Erythroblast (primary cell): ENCODE measurements around the gene IL10RA.

ENCODE experiments used
- DNase-seq, 2 experiments: peaks; one replicate each; lab custom pipeline; 2025; lab: John Stamatoyannopoulos, UW
- GATA1 ChIP-seq: IDR thresholded peaks from 2 replicates; pipeline ENCODE4 v1.6.1; 2011; ENCODE audit warnings: low read depth, mild to moderate bottlenecking, control low read depth, low read length, moderate library complexity
- POLR2A ChIP-seq: IDR thresholded peaks from 2 replicates; pipeline ENCODE4 v1.6.1; 2011; ENCODE audit warnings: mild to moderate bottlenecking, low read length

The IL10RA gene

DNA sequence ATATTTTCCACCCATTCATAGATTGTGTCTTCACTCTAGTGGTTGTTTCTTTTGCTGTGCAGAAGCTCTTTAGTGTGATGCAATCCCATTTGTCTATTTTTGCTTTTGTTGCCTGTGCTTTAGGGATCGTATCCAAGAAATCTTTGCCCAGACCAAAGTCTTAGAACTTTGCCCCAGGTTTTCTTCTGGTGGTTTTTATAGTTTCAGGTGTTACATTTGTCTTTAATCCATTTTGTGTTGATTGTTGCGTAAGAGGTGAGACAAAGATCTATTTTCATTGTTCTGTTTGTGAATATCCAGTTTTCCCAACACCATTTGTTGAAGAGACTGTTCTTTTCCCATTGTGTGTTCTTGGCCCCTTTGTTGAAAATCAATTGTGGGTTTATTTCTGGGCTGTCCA lies 6.4 kb downstream of the IL10RA start:
- TF ChIP-seq POLR2A (no peak), GATA1 (no peak)
- no peak for DNase-seq

DNA sequence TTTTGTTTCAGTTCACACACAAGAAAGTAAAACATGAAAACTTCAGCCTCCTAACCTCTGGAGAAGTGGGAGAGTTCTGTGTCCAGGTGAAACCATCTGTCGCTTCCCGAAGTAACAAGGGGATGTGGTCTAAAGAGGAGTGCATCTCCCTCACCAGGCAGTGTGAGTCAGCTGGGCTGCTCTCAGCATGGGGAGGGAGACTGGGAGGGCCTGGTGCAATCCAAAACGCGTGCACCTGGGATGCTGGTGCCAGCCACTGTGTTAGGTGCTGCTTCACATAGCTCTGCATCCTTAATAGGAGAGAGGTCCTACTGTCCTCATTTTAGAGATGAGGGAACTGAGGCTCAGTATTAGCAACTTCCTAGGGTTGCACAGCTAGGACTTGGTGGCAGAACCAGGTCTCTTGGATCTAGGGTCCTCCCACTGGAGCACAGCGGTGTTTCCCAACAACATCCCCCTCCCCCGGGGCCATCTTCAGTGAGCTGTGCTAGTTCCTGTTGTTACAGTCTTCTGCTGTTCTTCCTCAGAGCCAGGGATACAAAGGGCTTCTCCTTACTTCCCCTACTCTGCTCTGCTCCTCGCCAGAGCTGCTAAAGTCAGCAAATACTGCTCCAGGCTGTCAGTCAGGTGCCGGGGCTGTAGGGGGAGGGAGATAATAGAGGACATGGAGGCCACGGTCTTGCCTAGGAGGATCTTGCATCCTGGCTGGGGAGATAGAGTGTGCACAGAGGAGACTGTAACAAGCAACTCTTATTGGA lies 8.0 kb downstream of the IL10RA start:
- no peak for DNase-seq
- TF ChIP-seq POLR2A = no peak
- TF ChIP-seq GATA1 = no peak

DNA sequence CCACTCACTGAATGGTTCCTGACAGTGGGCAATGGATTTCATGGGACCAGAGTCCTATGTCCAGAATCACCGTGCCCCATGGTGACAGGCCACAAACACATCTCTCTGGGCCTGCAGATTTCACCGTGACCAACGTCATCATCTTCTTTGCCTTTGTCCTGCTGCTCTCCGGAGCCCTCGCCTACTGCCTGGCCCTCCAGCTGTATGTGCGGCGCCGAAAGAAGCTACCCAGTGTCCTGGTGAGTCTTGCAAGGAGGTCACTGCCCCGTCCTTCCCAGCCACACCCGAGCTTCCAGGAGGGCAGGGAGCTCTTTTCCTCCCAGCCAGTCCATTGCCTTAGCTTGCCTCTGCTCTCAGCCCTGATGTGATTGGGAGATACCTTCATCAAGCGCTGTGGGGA lies 9.3 kb downstream of the IL10RA start:
- DNase-seq = no peak
- no peak for TF ChIP-seq GATA1
- no peak for TF ChIP-seq POLR2A

DNA sequence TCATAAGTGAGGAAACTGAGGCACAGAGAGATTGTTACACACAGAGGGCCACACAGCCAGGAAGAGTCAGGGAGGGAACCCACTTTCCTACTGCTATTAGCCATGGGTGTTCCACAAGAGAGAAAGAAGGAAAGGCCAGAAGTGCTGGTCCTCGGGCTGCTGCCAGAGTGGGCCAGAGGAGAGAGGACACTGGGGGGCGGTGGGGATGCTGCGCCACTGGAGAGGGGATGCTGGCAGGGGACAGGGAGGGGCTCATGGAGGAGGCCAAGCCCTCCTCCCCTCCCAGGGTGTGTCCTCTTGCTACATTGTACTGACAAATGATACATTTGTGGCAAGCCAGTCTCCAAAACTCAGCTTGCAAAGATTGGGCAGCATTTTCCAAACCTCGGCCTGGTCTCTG lies 9.9 kb downstream of the IL10RA start:
- no peak for DNase-seq
- TF ChIP-seq POLR2A = no peak
- no peak for TF ChIP-seq GATA1

DNA sequence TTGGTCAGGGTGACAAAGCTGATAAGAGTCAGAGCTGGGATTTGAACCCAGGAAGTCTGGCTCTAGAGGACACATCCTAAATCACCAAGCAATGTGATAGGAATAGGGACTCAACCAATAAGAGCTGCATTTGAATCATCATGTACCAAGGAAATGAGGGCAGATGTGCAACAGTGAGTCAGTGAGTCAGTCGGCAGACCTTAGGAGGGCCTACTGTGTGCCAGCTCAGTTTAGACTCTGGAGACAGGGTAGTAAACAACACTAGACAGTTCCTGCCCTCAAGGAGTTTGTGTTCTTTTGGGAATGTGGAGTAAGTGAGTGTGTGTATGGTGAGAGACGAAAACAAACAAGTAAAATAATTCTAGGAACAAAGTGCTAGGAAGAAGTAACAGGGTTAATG lies 11.2 kb downstream of the IL10RA start:
- no peak for DNase-seq
- no peak for TF ChIP-seq POLR2A
- TF ChIP-seq GATA1 = no peak

DNA sequence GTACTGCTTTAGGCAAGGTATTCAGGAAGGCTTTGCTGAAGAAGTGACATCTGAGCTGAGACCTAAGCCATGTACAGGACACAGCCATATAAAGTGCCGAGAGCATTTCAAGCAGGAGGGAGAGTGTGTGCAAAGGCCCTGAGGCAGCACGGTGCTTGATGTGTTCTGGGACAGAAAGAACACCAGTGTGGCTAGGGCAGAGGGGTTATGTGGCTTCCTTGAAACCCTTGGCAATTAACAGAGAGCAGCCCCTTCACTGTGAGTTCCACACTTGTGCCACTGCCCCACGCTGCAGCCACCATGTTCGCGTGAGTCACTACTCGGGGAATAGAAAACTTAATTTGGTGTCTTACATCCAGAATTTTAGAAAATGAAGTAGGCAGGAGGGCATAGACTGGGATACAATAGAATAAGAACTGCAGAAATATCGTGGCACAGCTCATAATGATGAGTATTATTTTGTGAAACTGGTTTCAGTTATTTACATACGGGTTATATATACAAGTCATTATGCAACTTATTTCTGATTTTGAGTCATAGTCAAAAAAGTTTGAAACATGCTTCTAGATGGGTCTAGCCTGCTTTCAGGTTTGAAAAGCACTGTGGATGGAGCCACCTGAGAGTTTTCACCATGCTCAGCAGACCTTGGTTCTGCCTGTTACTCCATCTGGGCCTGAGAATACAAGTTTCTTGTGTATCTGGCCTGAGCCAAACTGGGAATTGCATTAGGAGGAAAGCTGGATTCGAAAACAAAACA lies 11.8 kb downstream of the IL10RA start:
- TF ChIP-seq POLR2A (no peak), GATA1 (no peak)
- DNase-seq = no peak

DNA sequence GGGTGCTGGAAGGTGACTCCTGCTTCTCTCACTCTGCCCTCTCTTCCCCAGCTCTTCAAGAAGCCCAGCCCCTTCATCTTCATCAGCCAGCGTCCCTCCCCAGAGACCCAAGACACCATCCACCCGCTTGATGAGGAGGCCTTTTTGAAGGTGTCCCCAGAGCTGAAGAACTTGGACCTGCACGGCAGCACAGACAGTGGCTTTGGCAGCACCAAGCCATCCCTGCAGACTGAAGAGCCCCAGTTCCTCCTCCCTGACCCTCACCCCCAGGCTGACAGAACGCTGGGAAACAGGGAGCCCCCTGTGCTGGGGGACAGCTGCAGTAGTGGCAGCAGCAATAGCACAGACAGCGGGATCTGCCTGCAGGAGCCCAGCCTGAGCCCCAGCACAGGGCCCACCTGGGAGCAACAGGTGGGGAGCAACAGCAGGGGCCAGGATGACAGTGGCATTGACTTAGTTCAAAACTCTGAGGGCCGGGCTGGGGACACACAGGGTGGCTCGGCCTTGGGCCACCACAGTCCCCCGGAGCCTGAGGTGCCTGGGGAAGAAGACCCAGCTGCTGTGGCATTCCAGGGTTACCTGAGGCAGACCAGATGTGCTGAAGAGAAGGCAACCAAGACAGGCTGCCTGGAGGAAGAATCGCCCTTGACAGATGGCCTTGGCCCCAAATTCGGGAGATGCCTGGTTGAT lies 12.6 kb downstream of the IL10RA start:
- TF ChIP-seq POLR2A (no peak), GATA1 (no peak)

DNA sequence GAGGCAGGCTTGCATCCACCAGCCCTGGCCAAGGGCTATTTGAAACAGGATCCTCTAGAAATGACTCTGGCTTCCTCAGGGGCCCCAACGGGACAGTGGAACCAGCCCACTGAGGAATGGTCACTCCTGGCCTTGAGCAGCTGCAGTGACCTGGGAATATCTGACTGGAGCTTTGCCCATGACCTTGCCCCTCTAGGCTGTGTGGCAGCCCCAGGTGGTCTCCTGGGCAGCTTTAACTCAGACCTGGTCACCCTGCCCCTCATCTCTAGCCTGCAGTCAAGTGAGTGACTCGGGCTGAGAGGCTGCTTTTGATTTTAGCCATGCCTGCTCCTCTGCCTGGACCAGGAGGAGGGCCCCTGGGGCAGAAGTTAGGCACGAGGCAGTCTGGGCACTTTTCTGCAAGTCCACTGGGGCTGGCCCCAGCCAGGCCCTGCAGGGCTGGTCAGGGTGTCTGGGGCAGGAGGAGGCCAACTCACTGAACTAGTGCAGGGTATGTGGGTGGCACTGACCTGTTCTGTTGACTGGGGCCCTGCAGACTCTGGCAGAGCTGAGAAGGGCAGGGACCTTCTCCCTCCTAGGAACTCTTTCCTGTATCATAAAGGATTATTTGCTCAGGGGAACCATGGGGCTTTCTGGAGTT lies 13.3 kb downstream of the IL10RA start:
- TF ChIP-seq GATA1 = no peak
- TF ChIP-seq POLR2A = no peak

More for the DNA sequence above, 12.6 kb downstream of the IL10RA start:
- no peak for DNase-seq

DNA sequence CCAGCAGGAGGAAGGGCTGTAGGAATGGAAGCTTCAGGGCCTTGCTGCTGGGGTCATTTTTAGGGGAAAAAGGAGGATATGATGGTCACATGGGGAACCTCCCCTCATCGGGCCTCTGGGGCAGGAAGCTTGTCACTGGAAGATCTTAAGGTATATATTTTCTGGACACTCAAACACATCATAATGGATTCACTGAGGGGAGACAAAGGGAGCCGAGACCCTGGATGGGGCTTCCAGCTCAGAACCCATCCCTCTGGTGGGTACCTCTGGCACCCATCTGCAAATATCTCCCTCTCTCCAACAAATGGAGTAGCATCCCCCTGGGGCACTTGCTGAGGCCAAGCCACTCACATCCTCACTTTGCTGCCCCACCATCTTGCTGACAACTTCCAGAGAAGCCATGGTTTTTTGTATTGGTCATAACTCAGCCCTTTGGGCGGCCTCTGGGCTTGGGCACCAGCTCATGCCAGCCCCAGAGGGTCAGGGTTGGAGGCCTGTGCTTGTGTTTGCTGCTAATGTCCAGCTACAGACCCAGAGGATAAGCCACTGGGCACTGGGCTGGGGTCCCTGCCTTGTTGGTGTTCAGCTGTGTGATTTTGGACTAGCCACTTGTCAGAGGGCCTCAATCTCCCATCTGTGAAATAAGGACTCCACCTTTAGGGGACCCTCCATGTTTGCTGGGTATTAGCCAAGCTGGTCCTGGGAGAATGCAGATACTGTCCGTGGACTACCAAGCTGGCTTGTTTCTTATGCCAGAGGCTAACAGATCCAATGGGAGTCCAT lies 14.1 kb downstream of the IL10RA start:
- no peak for DNase-seq
- TF ChIP-seq POLR2A = no peak
- TF ChIP-seq GATA1 = no peak

More for the DNA sequence above, 13.3 kb downstream of the IL10RA start:
- no peak for DNase-seq

DNA sequence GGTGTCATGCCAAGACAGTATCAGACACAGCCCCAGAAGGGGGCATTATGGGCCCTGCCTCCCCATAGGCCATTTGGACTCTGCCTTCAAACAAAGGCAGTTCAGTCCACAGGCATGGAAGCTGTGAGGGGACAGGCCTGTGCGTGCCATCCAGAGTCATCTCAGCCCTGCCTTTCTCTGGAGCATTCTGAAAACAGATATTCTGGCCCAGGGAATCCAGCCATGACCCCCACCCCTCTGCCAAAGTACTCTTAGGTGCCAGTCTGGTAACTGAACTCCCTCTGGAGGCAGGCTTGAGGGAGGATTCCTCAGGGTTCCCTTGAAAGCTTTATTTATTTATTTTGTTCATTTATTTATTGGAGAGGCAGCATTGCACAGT lies 14.6 kb downstream of the IL10RA start:
- no peak for TF ChIP-seq POLR2A
- no peak for TF ChIP-seq GATA1
- no peak for DNase-seq

DNA sequence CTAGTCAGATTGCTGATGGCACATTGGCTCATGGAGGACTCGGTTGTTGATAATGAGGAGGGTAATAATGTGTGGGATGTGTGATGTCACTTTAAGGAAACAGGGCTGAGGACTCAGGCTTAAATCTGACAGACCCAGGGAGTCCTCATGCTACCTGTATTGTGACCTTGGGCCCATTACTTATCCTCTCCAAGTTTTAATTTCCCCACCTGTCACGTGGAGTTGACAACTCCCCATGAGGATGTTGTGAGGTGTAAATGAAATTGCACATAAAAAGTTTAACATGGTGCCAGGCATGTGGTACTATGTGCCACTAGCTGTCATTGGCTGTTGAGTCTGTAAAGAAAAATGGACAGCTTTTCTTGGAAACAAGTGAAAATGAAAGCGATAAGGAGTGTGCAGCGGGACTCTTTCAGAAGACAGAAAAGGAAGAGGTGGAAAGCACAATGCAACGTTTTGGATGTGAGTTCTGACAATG lies 15.3 kb downstream of the IL10RA start:
- TF ChIP-seq POLR2A (no peak), GATA1 (no peak)
- peak; percentile 41 to 47 for DNase-seq

DNA sequence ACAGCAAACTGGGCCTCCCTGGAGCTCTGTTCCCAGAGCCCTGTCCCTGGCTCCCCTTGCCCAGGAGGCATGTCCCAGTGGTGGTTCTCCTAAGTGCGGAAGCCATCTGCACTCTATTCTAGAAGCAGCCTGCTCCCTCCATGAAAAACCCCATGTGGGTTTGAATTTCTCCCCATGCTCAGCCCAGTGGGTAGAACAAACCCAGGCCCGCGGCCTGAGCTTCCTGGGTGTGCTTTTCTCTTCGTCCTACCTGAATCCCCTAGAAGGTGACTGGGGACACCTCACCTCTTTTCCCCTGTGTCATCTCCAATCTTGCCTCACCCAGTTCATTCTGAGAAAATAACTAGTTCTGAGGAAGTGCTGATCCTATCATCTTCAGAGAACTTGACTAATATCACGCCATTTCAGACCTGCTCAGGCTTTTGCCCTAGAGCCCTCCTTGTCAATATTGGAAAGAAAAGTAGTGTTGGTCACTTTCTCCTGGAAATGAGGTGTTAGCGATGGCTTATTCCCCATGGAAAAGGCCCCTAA lies 15.9 kb downstream of the IL10RA start:
- peak; percentile 44 to 57 for DNase-seq
- no peak for TF ChIP-seq POLR2A
- no peak for TF ChIP-seq GATA1
